GM21528 (cell line): ENCODE data around the gene EMX1.
A peak's percentile ranks its signal among the peaks of the same experiment; 100 is the strongest.

Source experiments
- ATAC-seq: cut with Tn5 transposase; IDR thresholded peaks from one replicate; pipeline ENCODE4 v1.9.1; 2021; ENCODE audit warnings: mild to moderate bottlenecking, moderate library complexity; ENCODE audit not compliant: unreplicated experiment, low FRiP score

EMX1 gene

DNA sequence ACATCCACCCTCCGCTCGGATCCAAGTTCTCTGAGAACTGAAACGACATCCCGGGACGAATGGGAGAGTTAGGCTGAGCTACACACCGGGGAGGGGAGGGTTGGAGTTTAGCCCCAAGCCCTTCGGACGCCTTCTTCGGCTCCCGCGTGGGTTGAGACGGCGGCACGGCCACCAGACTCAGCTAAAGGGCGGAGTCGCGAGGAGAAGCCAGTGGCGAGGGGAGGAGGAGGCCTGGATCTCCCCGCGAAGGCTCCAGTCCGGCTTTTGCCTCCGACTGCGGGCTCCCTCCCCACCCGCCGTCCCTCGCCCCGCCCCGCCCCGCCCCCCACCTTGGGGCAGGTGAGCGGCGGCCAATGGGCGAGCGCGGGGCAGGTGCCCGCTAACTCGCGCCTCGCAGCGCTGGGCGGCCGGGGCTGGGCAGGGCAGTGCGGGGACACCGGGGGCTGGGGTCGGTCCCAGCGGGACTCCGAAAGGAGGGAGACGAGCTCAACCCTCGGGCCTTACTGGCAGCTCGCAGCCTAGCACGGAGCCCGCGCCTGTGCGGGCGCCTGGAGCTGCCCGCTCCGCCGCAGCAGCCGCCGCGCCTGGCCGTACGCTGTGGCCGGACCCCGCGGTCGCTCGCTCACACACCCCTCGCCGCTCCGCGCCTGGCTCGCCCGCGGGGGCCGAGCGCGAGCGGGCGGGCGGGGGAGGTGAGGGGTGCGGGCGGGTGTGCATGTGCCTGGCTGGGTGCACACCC, at the start of gene EMX1:
Gene EMX1, plus strand, starts transcription at position 382 of the 739 bp plus-strand sequence. Its CDS starts 334 bp downstream, at position 716.
- ATAC-seq, result no peak

DNA sequence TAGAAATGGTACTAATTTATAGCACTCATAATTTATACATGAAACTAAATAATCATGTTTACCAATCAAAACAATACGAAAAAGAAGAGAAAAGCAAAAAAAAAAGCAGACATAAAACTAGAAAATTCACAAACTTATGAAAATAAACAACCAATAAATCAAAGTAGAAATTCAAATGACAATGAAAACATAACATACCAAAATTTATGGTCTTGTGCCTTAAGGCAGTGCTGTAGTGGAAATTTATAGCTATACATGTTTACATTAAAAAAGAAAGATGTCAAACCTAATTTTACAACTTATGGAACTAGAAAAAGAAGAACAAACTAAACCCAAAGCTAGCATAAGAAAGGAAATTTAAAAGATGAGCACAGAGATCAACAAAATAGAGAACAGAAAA, 46.3 kb upstream of the EMX1 start:
- ATAC-seq, result no peak

DNA sequence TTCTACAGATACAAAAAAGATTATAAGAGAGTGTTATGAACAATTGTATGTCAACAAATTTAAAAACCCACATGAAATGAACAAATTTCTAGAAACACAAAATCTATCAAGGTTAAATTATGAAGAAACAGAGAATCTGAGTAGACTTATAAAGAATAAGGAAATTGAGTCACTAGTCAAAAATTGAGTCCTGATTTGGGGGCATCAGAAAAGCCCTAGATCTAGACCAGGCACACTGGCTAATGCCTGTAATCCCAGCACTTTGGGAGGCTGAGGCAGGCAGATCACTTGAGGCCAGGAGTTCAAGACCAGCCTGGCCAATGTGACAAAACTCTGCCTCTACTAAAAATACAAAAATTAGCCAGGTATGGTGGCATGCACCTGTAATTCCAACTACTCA, 45.4 kb upstream of the EMX1 start:
- no peak for ATAC-seq

DNA sequence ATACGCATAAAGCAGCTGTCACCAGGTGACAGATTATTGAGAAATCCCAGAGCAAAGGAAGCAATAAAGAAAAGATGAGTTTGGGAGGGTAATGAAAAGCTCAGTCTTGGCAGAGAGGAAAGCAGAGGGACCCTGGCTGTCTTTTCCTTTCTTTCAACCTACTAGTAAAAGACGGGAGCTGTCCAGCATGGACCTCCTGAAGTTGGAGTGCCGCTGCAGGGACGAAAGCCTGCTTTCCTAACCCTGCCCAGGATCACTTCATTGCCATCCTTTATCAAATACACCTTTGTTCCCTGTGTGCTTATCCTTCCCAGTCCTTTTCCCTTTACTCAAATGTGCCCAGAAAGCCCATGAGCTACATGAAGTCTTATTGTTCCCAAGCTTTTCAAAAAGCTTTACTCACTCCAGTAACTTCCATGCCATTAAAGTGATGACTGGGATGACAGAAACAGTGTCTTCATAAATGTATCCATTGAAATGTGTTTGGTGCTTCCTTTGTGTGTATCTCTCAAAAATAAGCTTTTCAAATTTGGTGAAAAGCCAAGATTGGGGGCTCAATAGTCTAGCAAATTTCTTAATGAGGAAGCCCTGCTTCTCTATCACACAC, 33.9 kb upstream of the EMX1 start:
- ATAC-seq, result no peak

DNA sequence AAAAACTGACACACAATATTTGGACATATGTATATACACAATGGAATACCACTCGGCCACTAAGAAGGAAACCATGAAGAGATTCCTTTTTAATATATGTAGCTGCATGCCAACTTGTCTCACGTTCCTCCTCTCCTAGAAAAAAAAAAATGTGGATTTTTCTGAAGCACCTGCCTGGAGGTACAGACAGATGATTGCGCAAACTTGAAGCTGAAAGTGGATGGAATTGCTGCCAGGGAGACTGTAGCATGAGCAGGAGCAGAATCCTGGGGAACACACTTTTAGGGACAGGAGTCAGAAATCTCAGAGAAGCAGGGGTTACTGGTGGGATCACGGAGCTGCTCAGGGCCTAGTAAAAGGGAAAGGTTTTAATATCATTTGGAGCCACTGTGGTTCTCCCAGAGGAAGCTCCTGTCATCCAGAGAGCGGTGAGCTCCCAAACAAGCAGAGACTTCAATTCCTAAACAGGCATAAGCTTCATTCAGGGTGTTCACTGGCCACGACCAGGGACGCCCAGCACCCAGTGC, 30.8 kb upstream of the EMX1 start:
- no peak for ATAC-seq

DNA sequence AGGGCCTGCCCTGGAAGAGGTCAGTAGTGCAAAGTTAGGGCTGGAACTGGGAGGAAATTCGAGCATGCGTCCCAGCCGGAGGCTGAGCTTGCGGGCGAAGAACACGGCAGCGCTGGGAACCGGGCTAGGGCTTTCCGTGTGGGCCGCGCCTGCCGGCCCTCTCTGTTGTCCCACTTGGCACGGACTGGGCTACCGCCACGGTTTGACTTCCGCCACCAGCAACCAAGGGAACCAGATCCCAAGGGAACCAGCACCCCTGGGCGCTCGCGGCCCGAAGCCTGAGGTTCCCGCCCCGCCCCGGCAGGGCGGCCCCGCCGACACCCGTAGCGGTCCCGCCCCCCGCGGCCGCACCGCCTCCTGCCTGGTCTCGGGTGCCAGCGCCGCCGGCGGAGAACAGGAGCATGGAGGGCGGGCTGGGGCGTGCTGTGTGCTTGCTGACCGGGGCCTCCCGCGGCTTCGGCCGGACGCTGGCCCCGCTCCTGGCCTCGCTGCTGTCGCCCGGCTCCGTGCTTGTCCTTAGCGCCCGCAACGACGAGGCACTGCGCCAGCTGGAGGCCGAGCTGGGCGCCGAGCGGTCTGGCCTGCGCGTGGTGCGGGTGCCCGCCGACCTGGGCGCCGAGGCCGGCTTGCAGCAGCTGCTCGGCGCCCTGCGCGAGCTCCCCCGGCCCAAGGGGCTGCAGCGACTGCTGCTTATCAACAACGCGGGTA, 30.1 kb upstream of the EMX1 start, which contains the start of gene SPR:
Gene SPR, plus strand, starts transcription at position 377 of the 708 bp plus-strand sequence. Its CDS starts 25 bp downstream, at position 402.
- ATAC-seq, result peak; percentile 89

DNA sequence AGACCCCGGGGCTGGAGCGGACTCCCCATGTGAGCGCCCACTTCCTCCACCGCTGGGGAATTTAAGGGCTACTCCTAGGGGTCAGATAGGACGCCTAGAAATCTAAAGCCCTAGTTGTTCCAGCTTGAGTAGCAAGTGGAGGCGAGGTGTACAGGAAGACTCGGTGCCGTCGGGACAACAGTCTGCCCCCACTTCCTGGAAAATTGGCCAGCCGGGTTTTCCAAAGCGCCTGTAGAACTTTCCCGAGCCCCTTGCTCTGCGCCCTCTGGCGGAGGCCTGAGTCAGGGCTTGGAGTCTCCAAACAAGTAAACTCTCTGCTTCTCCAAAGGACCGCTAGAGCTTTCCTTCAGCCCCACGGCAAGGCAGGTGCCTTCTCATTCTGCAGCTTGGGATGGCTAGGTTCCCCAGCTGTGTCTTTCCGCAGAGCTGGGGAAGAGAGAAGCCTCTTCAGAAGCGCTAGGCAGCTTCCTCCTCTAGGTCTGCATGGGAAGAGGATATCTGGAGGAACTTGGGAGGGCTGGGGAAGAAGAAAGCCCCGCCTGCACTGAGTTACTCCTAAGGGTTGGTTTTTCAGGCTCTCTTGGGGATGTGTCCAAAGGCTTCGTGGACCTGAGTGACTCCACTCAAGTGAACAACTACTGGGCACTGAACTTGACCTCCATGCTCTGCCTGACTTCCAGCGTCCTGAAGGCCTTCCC, 29.4 kb upstream of the EMX1 start:
- ATAC-seq, result peak; percentile 49

DNA sequence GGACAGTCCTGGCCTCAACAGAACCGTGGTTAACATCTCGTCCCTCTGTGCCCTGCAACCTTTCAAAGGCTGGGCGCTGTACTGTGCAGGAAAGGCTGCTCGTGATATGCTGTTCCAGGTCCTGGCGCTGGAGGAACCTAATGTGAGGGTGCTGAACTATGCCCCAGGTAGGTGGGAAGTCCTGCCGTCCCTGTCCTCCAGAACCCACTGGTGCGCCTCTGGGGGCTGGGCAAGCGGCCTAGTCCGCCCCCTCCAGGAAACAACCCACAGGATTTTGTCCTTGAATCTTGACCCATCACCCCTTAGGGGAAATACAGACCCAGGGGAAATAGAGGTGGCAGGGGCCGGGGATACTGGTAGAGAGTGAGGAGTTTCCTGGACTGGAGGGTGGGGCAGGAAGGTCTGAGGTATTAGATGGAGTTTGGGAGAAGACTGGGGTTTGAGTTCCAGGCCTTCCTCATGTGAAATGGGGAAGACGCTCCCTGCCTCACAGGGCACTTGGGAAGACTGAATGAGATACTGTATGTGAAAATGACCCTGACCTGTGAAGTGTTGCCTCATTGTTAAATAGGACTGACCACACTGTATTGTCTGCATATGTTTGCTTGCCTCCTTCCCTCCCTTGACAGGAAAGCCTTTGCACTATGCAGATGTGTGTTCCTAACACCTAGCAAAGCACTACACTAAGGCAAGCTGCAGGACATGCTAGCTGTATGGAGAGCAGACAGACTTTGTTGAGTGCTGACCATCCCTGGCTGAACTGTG, 28.7 kb upstream of the EMX1 start:
- no peak for ATAC-seq

DNA sequence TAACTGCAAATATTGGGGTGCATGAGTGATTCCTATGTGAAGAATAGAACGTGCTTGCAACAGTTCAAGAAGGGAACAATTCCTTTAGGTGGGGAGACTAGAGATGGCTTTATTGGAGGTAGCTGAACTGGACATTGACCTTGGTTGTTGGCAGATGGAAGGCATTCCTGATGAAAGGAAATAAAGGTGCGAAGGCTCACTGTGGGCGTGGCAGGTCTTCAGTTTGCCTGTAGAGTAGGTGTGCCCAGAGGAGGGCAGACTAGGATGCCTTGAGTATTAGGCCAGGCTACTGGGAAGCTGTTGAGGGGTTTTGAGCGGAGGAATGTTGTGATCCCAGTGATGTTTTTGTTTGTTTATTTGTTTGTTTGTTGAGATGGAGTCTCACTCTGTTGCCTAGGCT, 27.3 kb upstream of the EMX1 start:
- ATAC-seq, result no peak

DNA sequence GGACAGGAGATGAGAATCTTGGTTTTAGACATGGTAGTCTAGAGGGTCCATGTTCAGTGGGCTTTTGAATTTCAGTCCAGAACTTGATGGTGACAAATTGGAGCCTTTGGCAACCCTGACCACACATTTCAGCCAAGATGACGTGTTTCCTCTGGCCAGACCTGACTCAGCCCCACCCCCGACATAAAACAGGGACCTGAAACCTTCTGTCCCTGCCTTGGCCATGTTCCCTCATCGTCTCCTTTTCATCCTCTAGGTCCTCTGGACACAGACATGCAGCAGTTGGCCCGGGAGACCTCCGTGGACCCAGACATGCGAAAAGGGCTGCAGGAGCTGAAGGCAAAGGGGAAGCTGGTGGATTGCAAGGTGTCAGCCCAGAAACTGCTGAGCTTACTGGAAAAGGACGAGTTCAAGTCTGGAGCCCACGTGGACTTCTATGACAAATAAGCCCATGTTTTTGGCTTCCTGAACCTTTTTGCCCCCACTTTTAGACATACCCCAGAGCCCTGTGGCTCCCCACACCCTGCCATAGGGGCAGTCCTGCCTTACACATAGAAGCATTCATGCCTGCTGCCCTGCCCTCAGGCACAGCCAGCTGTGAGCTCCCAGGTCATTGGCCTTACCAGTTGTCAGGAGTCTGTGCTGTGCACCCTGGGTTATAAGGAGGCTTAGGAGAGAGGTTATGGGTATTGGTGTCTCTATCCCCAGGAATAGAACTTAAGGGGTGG, 26.1 kb upstream of the EMX1 start:
- ATAC-seq, result no peak

DNA sequence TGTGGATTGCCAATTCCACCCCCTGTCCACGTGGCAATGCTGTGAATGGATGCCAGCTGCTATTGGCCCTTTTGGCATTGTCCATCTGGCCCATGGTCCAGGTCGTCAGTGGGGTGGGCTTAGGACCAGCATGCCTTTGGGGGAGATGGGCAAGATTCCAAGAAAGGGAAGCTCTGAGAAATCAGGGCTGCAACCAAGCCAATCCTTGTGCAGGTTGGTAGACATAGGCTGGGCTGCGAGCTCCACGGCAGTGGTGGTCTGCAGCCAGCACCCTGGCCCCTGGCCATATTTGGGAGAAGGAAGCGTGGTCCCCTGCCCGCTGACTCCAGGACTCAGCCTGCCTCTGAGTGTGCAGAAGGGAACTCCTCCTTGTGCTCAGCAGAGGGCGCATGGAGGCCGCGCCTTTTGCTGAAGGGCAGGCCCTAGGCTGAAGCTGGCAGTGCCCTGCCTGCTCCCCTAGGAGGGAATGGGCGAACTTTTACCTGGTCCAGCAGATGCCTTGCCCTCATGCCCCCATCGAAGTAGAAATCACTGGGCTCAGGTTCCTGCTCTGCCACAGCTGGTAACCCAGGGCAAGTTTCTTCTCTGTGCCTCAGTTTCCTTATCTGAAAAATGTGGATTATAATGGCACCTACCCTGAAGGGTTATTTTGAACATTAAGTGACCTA, 24.7 kb upstream of the EMX1 start:
- peak; percentile 57 for ATAC-seq

DNA sequence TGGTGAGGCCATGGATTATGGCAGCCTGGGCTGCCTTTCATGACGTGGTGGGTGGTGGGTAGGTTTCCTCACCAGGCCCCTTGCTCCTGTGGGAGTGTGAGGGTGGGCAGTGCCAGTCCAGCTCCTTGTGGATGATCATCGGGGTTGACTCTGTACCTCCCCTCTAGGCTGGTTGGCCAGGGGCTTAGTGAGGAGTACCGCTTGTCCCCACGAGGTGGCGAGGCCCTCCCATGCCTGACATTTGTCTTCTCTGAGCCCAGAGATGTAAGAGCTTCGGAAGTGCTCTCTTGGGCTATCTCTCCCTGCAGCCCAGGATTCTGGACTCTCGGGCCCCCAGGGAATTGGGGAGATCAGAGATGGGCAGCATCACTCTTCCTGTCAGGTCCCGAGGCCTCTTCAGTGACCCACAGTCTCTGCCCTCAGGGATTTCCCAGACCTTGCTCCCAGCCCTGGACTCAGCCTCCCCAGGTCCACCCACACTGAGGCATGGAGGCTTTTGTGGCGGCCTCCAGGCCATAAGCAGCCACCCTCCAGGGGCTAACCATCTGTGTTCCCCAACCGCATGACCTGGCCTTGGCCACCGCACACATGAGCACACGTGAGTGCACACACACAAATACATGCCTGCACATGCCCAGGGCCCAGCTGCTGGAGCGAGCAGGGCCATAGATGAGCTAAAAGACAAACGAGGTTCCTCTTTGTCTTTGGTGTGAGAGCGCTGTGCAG, 23.6 kb upstream of the EMX1 start:
- peak; percentile 71 for ATAC-seq

DNA sequence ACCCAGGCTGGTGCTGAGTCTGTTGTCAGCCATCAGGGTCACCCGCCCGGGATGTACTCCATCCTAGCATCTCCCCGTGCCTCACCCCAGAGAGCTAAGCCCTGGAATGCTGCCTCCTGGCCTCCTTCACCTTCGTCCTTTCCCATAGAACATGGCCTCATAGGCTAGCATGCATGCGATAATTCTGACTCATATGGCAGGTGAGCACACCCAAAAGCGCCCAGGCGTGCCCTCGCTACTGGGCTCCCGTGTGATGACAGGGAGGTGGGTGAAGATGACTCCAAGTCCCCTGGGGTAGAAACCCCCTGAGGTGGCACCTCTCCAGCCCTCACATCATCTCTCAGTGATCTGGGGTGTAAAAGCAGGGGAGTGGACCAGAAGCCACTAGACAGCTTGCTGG, 22.8 kb upstream of the EMX1 start:
- ATAC-seq, result no peak

DNA sequence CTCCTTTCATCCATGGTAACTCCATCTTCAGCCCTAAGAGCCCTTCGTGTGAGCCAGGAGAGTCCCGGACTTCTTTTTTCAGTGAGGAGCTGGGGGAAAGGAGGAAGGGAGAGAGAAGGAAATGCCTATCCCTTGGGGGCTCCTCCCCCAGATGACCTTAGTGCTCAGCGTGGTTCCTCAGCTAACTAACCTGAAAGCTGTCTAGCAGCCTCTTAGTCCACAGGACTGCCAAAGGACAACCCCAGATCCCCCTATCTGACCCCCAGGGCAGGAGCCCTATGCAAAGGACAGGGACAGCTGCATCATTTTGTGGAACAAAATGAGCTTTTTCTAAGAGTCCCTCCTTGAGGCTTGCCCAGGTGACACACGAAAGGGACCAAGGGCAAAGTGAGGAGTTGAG, 22.2 kb upstream of the EMX1 start:
- no peak for ATAC-seq

DNA sequence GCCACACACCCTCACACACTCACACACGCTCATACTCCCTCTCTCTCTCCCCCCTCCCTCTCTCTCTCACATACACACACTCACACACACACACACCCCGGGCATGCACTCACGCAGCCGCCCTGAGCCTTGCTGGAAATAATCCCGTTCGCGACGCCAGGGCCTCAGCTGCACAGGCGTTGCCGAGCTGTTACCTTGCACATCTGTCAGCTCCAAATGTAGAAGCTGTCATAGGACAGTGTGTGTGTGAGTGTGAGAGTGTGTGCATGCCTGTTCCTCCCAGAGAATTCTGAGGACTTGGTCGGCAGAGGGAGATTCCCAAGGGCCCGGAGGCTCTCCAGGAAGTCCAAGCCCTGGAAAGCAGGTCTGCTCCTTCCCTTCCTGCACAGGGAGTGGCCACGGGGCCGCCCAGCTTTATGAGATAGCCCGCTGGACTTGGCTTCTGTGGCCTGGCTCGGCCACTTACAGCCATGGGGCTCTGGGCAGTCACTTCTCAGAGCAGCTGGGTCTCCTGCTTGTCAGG, 21.5 kb upstream of the EMX1 start:
- ATAC-seq, result no peak

DNA sequence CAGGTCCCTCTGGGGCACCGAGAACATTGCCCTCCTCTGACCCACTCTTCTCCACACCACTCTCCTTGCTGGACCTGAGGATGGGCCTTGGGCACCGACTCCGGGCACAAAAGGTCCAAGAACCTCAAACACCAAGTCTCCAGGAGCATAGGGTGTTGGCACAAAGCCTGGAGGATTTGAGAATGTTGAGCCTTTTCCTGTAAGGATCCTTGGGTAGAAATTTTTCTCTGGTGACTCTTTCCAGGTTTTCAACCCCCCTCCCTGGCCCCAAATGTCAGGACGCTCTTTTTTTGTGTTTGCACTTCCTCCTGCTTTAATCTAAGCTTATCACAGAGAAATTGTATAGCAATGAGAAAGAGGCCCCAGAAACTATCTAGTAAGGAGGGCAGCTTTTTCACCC, 20.9 kb upstream of the EMX1 start:
- no peak for ATAC-seq

DNA sequence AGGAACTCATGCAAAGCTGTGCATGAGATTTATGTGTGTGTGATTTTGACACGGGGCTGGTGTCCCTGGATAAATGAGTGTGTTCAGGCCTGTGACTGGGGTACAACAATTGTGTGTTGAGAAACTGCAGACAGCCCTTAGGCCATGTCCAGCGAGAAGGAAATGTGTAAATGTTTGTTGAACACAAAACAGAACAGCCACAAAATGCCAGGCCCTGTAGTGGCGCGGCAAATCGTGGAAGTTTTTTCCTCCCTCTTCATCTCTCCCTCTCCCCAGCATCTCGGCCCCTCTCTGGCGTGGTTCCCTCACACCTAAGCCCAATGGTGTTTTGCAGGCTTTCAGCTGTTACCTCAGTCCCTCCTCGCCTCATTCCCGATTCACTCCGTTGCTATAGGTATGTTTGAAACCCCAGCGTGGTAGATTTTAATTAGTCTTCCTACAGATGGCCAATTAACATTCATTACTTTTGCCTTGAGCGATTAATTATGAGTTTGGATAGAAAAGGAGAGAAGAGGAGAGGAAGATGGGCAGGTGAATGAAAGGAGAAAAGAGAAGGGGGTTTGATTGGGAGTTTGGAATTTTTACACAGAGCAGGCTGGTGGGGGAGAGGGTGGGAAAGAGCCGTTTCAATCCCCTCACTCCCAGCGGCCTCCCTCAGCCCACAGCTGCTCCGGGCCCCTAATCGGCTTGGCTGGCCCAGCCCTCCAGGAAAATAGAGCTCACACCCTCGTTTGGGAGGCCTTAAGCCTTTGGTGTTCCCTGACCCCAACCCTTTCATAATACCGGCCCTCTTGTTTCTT, 19.3 kb upstream of the EMX1 start:
- no peak for ATAC-seq
